ENCODE measurements around the gene TAT. TPM values are rescaled to one million over a fixed set of nuclear protein-coding genes. Genes with fewer than 3 reads are reported as not detected.

The TAT gene
- total RNA-seq, 1 experiment from 2014 or later: not detected

GRCh38 chr16:71573387-71574094 is 3.4 kb downstream of the TAT start:
- Mint-ChIP-seq H3K9me3 (ENCODE audit: unreplicated experiment) (no peaks in the 10 kb centered on the region), H3K4me1 (ENCODE audit: insufficient read depth, unreplicated experiment) (peaks cover 6% of the 10 kb centered on the region), H3K27ac (ENCODE audit: low read depth, unreplicated experiment) (no peak overlapping the region), H3K36me3 (ENCODE audit: insufficient read depth, unreplicated experiment) (no peaks in the 10 kb centered on the region), H3K4me3 (ENCODE audit: unreplicated experiment) (no peak overlapping the region), H3K27me3 (ENCODE audit: insufficient read depth, unreplicated experiment) (peaks cover 46% of the 10 kb centered on the region)
- TF ChIP-seq CTCF (IDR thresholded peaks at IDR 0.05; ENCODE audit: unreplicated experiment): no peak
- no peak for DNase-seq (ENCODE audit: unreplicated experiment)
- no TSS peak for BruUV-seq (replicated peaks)
- ChIA-PET POLR2A (no interaction called here), CTCF (interaction anchor here (0.6 to 2.7 kb wide), 3 partner anchors 37 to 51 kb away, joined by 3 to 15 read pairs (median 3); no protein-coding TSS in a partner anchor)
- intact Hi-C loops (cut with micrococcal nuclease): no loop called here

GRCh38 chr16:71572497-71573116 is 4.3 kb downstream of the TAT start:
- intact Hi-C loops (cut with micrococcal nuclease): no loop called here
- peaks cover 41% of the 10 kb centered on the region for H3K27me3 Mint-ChIP-seq (ENCODE audit: insufficient read depth, unreplicated experiment)
- TF ChIP-seq CTCF (IDR thresholded peaks at IDR 0.05; ENCODE audit: unreplicated experiment): no peak
- DNase-seq (ENCODE audit: unreplicated experiment): no peak
- no peaks in the 10 kb centered on the region for H3K9me3 Mint-ChIP-seq (ENCODE audit: unreplicated experiment)
- H3K4me3 Mint-ChIP-seq (ENCODE audit: unreplicated experiment): no peak overlapping the region
- CTCF ChIA-PET: interaction anchor here (1.0 to 2.7 kb wide), 2 partner anchors 15 to 38 kb away, joined by 4 to 15 read pairs; no protein-coding TSS in a partner anchor
- H3K36me3 Mint-ChIP-seq (ENCODE audit: insufficient read depth, unreplicated experiment): no peaks in the 10 kb centered on the region
- BruUV-seq (replicated peaks): no TSS peak
- POLR2A ChIA-PET: no interaction called here
- peaks cover 6% of the 10 kb centered on the region for H3K4me1 Mint-ChIP-seq (ENCODE audit: insufficient read depth, unreplicated experiment)
- no peak overlapping the region for H3K27ac Mint-ChIP-seq (ENCODE audit: low read depth, unreplicated experiment)

- Mint-ChIP-seq H3K4me1 (ENCODE audit: insufficient read depth, unreplicated experiment) (peaks cover 6% of the 10 kb centered on the region), H3K9me3 (ENCODE audit: unreplicated experiment) (no peaks in the 10 kb centered on the region), H3K27me3 (ENCODE audit: insufficient read depth, unreplicated experiment) (peaks cover 20% of the 10 kb centered on the region), H3K27ac (ENCODE audit: low read depth, unreplicated experiment) (no peak overlapping the region), H3K4me3 (ENCODE audit: unreplicated experiment) (no peak overlapping the region), H3K36me3 (ENCODE audit: insufficient read depth, unreplicated experiment) (no peaks in the 10 kb centered on the region)
- BruUV-seq (replicated peaks): no TSS peak
- intact Hi-C loops (cut with micrococcal nuclease): no loop called here
- ChIA-PET CTCF (no interaction called here), POLR2A (no interaction called here)
- no peak for TF ChIP-seq CTCF (IDR thresholded peaks at IDR 0.05; ENCODE audit: unreplicated experiment)
- DNase-seq (ENCODE audit: unreplicated experiment): no peak
These were observed 6.7 kb downstream of the TAT start for GRCh38 chr16:71570144-71570543.

GRCh38 chr16:71569621-71570020 is 7.3 kb downstream of the TAT start:
- BruUV-seq (replicated peaks): no TSS peak
- intact Hi-C loops (cut with micrococcal nuclease): no loop called here
- H3K27ac Mint-ChIP-seq (ENCODE audit: low read depth, unreplicated experiment): no peak overlapping the region
- H3K27me3 Mint-ChIP-seq (ENCODE audit: insufficient read depth, unreplicated experiment): peaks cover 20% of the 10 kb centered on the region
- DNase-seq (ENCODE audit: unreplicated experiment): peak; percentile 31
- CTCF ChIA-PET: no interaction called here
- no peak overlapping the region for H3K4me3 Mint-ChIP-seq (ENCODE audit: unreplicated experiment)
- H3K36me3 Mint-ChIP-seq (ENCODE audit: insufficient read depth, unreplicated experiment): no peaks in the 10 kb centered on the region
- no peak for TF ChIP-seq CTCF (IDR thresholded peaks at IDR 0.05; ENCODE audit: unreplicated experiment)
- no peaks in the 10 kb centered on the region for H3K9me3 Mint-ChIP-seq (ENCODE audit: unreplicated experiment)
- POLR2A ChIA-PET: no interaction called here
- H3K4me1 Mint-ChIP-seq (ENCODE audit: insufficient read depth, unreplicated experiment): peaks cover 6% of the 10 kb centered on the region

Measured in MCF 10A (cell line).